Endothelial cell of umbilical vein (primary cell): ENCODE results near the gene GJA1. TPM values are rescaled to one million over a fixed set of nuclear protein-coding genes. Genes with fewer than 3 reads are reported as not detected.

Experiments used
- BruUV-seq: library from RNA; stranded (reverse); fragments of 400-500 nt; replicated peaks from 2 replicates; lab custom pipeline; 2021; lab: Mats Ljungman, UMichigan
- CTCF ChIA-PET: fragments of 300-600, 350-600 bp; sonication (Branson Sonifier 250); formaldehyde crosslinking; loops from one replicate; lab custom pipeline; 2021; ENCODE audit warnings: antibody characterized with exemption, inconsistent platforms; lab: Charles Lee
- POLR2A ChIA-PET: fragments of 300-600, 350-600 bp; sonication (Branson Sonifier 250); formaldehyde crosslinking; loops from one replicate; lab custom pipeline; 2021; ENCODE audit warnings: antibody characterized with exemption, inconsistent platforms; lab: Charles Lee
- DNase-seq: peaks from one replicate; pipeline ENCODE4 v3.0.0-alpha.2; 2011; ENCODE audit warnings: low read depth, low spot score
- FAIRE-seq: peaks from 2 replicates; lab custom pipeline; 2011; peaks lifted over from hg19 to GRCh38; lab: Jason Lieb, UNC
- H2AFZ ChIP-seq: 2 replicates; pipeline ENCODE4 v1.6.0; 2012; ENCODE audit warnings: low read depth, low read length, control low read depth, inconsistent platforms
- H3K27ac ChIP-seq: 2 replicates; pipeline ENCODE4 v1.5.1; 2011; ENCODE audit warnings: low read depth, mild to moderate bottlenecking, control low read depth, low read length, moderate library complexity; ENCODE audit not compliant: insufficient read depth
- H3K27me3 ChIP-seq, 2 experiments: 2 replicates each; pipeline versions ENCODE4 v1.6.0 to v1.6.1; 2011; ENCODE audit warnings: low read length in 2 of 2, mixed read lengths in 1 of 2; ENCODE audit not compliant: control insufficient read depth in 2 of 2, insufficient read depth in 2 of 2
- H3K36me3 ChIP-seq, 2 experiments: 2 replicates in 1 of 2; 3 replicates in 1 of 2; pipeline ENCODE4 v1.5.1; 2011; ENCODE audit warnings: low read length in 2 of 2, mild to moderate bottlenecking in 1 of 2, moderate library complexity in 1 of 2; ENCODE audit not compliant: control insufficient read depth in 2 of 2, insufficient read depth in 2 of 2; ENCODE audit errors: extremely low read depth in 1 of 2
- H3K4me1 ChIP-seq: 3 replicates; pipeline ENCODE4 v1.5.1; 2011; ENCODE audit warnings: mild to moderate bottlenecking, low read length; ENCODE audit not compliant: control insufficient read depth, insufficient read depth; ENCODE audit errors: extremely low read depth
- H3K4me2 ChIP-seq: 2 replicates; pipeline ENCODE4 v1.6.1; 2011; ENCODE audit warnings: low read length, control low read depth, mixed read lengths; ENCODE audit not compliant: insufficient read depth
- H3K4me3 ChIP-seq, 3 experiments: fragments of 200-600 bp in 1 of 3; sonication (generic), shearing (Covaris generic) in 1 of 3; replicated peaks in 1 of 3; 2 replicates each; pipeline ENCODE4 v1.5.1; 2011 to 2016; ENCODE audit warnings: control low read depth in 3 of 3, low read length in 3 of 3, mild to moderate bottlenecking in 2 of 3, inconsistent platforms in 1 of 3, low read depth in 1 of 3, moderate library complexity in 1 of 3; ENCODE audit not compliant: insufficient read depth in 1 of 3
- H3K79me2 ChIP-seq: 2 replicates; pipeline ENCODE4 v1.6.0; 2012; ENCODE audit warnings: low read length, inconsistent platforms; ENCODE audit not compliant: control insufficient read depth, insufficient read depth
- H3K9ac ChIP-seq: replicated peaks from 2 replicates; pipeline ENCODE3; 2011; ENCODE audit warnings: low read length, control low read depth; ENCODE audit not compliant: insufficient read depth; ENCODE audit errors: extremely low read depth
- H3K9me1 ChIP-seq: replicated peaks from 3 replicates; pipeline ENCODE4 v1.6.0; 2011; ENCODE audit warnings: mild to moderate bottlenecking, low read length; ENCODE audit not compliant: control insufficient read depth, insufficient read depth; ENCODE audit errors: extremely low read depth
- H3K9me3 ChIP-seq: replicated peaks from 2 replicates; pipeline ENCODE4 v1.5.1; 2012; ENCODE audit warnings: low read length, inconsistent platforms; ENCODE audit not compliant: control insufficient read depth, insufficient read depth
- H4K20me1 ChIP-seq: replicated peaks from 2 replicates; pipeline ENCODE3; 2011; ENCODE audit warnings: mild to moderate bottlenecking, low read length; ENCODE audit not compliant: control insufficient read depth, insufficient read depth; ENCODE audit errors: extremely low read depth
- FOS ChIP-seq: IDR thresholded peaks from 2 replicates; pipeline ENCODE4 v1.6.1; 2011; ENCODE audit warnings: mild to moderate bottlenecking, low read length, moderate library complexity, borderline replicate concordance; ENCODE audit not compliant: insufficient read depth
- GATA2 ChIP-seq: IDR thresholded peaks from 2 replicates; pipeline ENCODE4 v1.7.0; 2011; ENCODE audit warnings: low read depth, mild to moderate bottlenecking, moderate library complexity, mixed read lengths, low read length; ENCODE audit not compliant: insufficient read length, insufficient read depth
- JUN ChIP-seq: IDR thresholded peaks from 2 replicates; pipeline ENCODE4 v1.6.1; 2011; ENCODE audit warnings: borderline replicate concordance, low read depth; ENCODE audit not compliant: insufficient read length, insufficient read depth
- POLR2A ChIP-seq: IDR thresholded peaks from 2 replicates; pipeline ENCODE4 v1.6.1; 2012; ENCODE audit warnings: low read depth, mild to moderate bottlenecking, control low read depth, low read length
- POLR2AphosphoS5 ChIP-seq: IDR thresholded peaks from 2 replicates; pipeline ENCODE4 v1.6.1; 2012; ENCODE audit warnings: low read depth, mild to moderate bottlenecking, control low read depth, low read length, moderate library complexity; ENCODE audit not compliant: insufficient read depth
- dilution Hi-C: fragments of 300-500 bp; cut with MboI; formaldehyde crosslinking; loops from one replicate; pipeline ENCODE4 v1.15.0; 2019; ENCODE audit warnings: low sequenced_read_pairs; ENCODE audit not compliant: extremely low pct_ligation_motif_present
- intact Hi-C: fragments of 100-400 bp; cut with micrococcal nuclease; formaldehyde crosslinking; loops from one replicate; pipeline ENCODE4 v1.10.0; 2022
- polyA plus RNA-seq, 4 experiments: library from polyadenylated mRNA; depleted of rRNA in 3 of 4; stranded (reverse) in 3 of 4; unstranded in 1 of 4; fragments of >200 nt; gene quantifications; 2 replicates each; pipeline versions ENCODE4 v1.2.1 to v1.2.3, GENCODE V29; 2011 to 2012; ENCODE audit warnings: missing spikeins in 1 of 4
- total RNA-seq: library from RNA; stranded (reverse); gene quantifications from 2 replicates; pipeline ENCODE4 v1.2.3, GENCODE V29; 2021

The GJA1 gene
- total and polyA plus RNA-seq, 2 donors (not counting 3 experiments of a cell fraction or from before 2014, with no cell fraction given) = 185 to 235 TPM

DNA sequence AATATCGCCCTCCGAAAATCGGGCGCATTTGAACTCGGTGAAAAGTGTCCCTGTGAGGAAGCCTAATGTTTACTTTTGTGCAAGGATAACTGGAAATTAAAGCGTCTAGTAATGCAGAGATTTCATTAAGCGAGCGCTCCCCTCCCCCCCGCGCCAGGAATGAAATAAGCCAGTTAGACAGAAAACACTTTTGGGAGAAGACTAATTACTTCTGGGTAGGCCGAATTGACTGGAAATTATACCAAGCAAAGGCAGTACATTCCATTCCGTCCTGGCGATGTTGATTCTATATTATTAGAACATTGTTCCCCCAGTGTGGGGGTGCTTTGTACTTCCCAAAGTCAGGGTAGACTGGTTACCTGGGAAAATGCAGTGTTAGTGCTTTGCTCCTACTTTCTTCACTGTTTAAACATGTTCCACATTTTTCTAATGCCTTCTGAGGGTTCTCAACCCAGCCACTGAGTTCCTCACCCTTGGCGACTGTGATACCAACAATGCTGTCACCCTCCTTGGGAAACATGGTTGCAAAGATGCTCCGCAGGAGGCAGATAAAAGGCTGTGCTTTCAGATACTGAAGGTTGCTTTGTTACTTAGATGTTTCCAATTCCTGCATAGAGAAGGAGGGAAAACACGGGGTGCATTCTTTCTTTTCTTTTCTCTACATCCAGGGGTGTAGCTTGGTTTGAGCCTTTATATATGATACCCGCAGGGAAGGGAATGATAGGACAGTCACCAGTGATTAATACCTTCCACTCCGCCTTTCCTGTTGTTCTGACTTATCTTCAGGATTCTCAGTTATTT is 2.6 kb downstream of the GJA1 start:
- ChIA-PET CTCF (interaction anchor here (1.0 to 6.3 kb wide), 5 partner anchors 84 to 411 kb away, joined by 3 to 85 read pairs (median 13); no protein-coding TSS in a partner anchor), POLR2A (interaction anchor here (0.9 to 4.6 kb wide), 5 partner anchors 78 to 411 kb away, joined by 3 to 94 read pairs (median 5); no protein-coding TSS in a partner anchor)
- TSS peak; percentile 67 for BruUV-seq
- Histone ChIP-seq H4K20me1 (no peaks in the 10 kb centered on the region), H3K27ac (peak overlapping the region; percentile 99), H3K9me1 (no peaks in the 10 kb centered on the region), H3K9ac (peak overlapping the region; percentile 99), H3K36me3 (no peaks in the 10 kb centered on the region), H3K9me3 (no peaks in the 10 kb centered on the region), H3K79me2 (peaks cover 78% of the 10 kb centered on the region), H3K4me1 (peaks cover 40% of the 10 kb centered on the region), H3K4me2 (peak overlapping the region; percentile 99), H2AFZ (no peak overlapping the region), H3K4me3 (peak overlapping the region; percentile 94 to 100 (median 100)), H3K27me3 (no peaks in the 10 kb centered on the region)
- FAIRE-seq (no peak), DNase-seq (peak; percentile 74)
- no peak for TF ChIP-seq POLR2AphosphoS5
- peak; percentile 43 for TF ChIP-seq JUN
- peak; percentile 20 for TF ChIP-seq POLR2A
- peak; percentile 38 for TF ChIP-seq FOS
- TF ChIP-seq GATA2 = peak; percentile 19
- dilution Hi-C loops (loop anchor here (10.0 kb wide), 1 partner anchor 227 kb away; no protein-coding TSS in a partner anchor), intact Hi-C loops (loop anchor here (1.0 to 10.0 kb wide), 8 partner anchors 45 to 1097 kb away; partner anchors contain the start of genes HSF2, SERINC1 and TBC1D32)
